OCI-LY3 (cell line): ENCODE measurements around the gene LMCD1.

Source experiments
- EZH2phosphoT487 ChIP-seq: fragments of 200-600 bp; shearing (Covaris generic); IDR thresholded peaks from 2 replicates; pipeline ENCODE4 v1.6.1; 2018; ENCODE audit warnings: antibody characterized with exemption, mixed run types, low read depth
- TF ChIP-seq, protein P1 (sequence below): fragments of 200-600, 300-600 bp; sonication (generic); IDR thresholded peaks from 2 replicates; pipeline ENCODE4 v1.5.1; 2014; ENCODE audit warnings: antibody characterized with exemption, low read length, low read depth

DNA sequence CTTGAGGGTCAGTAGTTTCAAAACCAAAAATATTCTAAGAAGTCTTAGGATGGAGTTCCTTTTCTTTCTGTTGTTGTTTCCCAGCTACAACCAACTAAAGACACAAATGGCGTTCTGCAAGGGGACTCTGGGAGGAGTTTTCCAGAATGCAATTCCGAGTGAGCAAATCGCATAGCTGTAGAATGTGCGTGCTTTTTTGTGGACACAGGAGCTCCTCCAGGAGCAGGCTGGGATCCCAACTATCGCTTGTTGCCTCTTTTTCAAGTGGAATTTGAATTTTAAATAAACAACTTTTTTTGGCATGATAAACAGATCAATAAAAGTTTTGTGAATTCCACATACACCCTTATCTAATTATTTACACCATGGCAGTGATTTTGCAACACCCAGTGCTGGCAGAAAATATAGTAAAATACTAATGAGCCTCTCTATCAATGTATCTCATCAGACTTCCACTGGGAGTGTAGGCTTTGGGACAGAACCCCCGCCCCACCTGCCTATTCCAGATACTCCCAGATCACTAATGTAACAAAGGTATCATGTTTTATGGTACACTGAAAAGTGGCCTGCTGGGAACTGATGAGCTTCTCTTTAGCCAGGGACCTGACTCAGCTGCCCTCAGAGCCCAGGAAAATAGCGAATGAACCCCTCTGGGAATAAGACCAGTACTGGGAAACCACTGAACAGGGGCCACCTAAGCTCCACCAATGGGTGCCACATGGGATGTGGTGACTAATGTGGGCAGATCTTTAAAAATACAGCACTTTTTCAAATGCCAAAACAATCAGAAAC, 66.4 kb downstream of the LMCD1 start:
- TF ChIP-seq, protein P1, sequence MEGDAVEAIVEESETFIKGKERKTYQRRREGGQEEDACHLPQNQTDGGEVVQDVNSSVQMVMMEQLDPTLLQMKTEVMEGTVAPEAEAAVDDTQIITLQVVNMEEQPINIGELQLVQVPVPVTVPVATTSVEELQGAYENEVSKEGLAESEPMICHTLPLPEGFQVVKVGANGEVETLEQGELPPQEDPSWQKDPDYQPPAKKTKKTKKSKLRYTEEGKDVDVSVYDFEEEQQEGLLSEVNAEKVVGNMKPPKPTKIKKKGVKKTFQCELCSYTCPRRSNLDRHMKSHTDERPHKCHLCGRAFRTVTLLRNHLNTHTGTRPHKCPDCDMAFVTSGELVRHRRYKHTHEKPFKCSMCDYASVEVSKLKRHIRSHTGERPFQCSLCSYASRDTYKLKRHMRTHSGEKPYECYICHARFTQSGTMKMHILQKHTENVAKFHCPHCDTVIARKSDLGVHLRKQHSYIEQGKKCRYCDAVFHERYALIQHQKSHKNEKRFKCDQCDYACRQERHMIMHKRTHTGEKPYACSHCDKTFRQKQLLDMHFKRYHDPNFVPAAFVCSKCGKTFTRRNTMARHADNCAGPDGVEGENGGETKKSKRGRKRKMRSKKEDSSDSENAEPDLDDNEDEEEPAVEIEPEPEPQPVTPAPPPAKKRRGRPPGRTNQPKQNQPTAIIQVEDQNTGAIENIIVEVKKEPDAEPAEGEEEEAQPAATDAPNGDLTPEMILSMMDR, result no peak
- no peak for TF ChIP-seq EZH2phosphoT487
